Lung (tissue), 12 donors: Measurements from ENCODE around the gene MLLT3. TPM values are rescaled to one million over a fixed set of nuclear protein-coding genes. Genes with fewer than 3 reads are reported as not detected.

Source experiments
- ATAC-seq: fragments of 200-7000 bp; cut with Tn5 transposase; one replicate; pipeline ENCODE4 v1.9.1; 2020; ENCODE audit warnings: moderate number of reproducible peaks; ENCODE audit not compliant: insufficient read depth, low FRiP score
- DNase-seq, 3 donors: peaks; one replicate each; pipeline ENCODE4 v3.0.0-alpha.2; 2013 to 2017
- H3K27ac ChIP-seq, 2 donors: one replicate each; pipeline ENCODE4 v1.5.1; 2013; ENCODE audit warnings: mild to moderate bottlenecking in 2 of 2, moderate library complexity in 2 of 2, control low read depth in 1 of 2, inconsistent platforms in 1 of 2, low read depth in 1 of 2, low read length in 1 of 2
- H3K27me3 ChIP-seq, 3 donors: one replicate each; pipeline ENCODE4 v1.5.1; 2013; ENCODE audit warnings: low read length in 2 of 3; ENCODE audit not compliant: control insufficient read depth in 3 of 3, insufficient read depth in 3 of 3
- H3K36me3 ChIP-seq, 4 donors: one replicate each; pipeline ENCODE4 v1.5.1; 2013; ENCODE audit warnings: low read length in 4 of 4, mild to moderate bottlenecking in 1 of 4, moderate library complexity in 1 of 4; ENCODE audit not compliant: control insufficient read depth in 4 of 4, insufficient read depth in 4 of 4
- H3K4me1 ChIP-seq, 5 donors: one replicate each; pipeline ENCODE4 v1.5.1; 2013; ENCODE audit warnings: low read length in 5 of 5, mild to moderate bottlenecking in 2 of 5, moderate library complexity in 1 of 5; ENCODE audit not compliant: control insufficient read depth in 5 of 5, insufficient read depth in 5 of 5
- H3K4me3 ChIP-seq: one replicate; pipeline ENCODE4 v1.5.1; 2013; ENCODE audit warnings: mild to moderate bottlenecking, control low read depth, moderate library complexity
- H3K9ac ChIP-seq, 2 donors: one replicate each; pipeline ENCODE4 v1.5.1; 2013; ENCODE audit warnings: low read length in 2 of 2, control low read depth in 1 of 2; ENCODE audit not compliant: insufficient read depth in 1 of 2
- H3K9me3 ChIP-seq, 4 donors: one replicate each; pipeline ENCODE4 v1.5.1; 2013; ENCODE audit warnings: low read length in 3 of 4, mild to moderate bottlenecking in 1 of 4, moderate library complexity in 1 of 4; ENCODE audit not compliant: control insufficient read depth in 4 of 4, insufficient read depth in 3 of 4
- CTCF ChIP-seq: IDR thresholded peaks from 2 replicates; pipeline ENCODE4 v1.5.1; 2012; ENCODE audit warnings: mild to moderate bottlenecking; ENCODE audit errors: control extremely low read depth, extremely low read depth
- WGBS, 2 donors: extraction: QIAGEN DNeasy Blood & Tissue Kit; methylation state at CpG; one replicate each; pipeline ENCODE4 v1.1.7; 2013; 5-methylcytosine and 5-hydroxymethylcytosine counted together
- polyA plus RNA-seq, 2 donors: library from polyadenylated mRNA; stranded (reverse); fragments of 200-250 nt; gene quantifications; one replicate each; pipeline ENCODE4 v1.2.1, GENCODE V29; 2013
- total RNA-seq, 2 donors: library from RNA; depleted of rRNA in 1 of 2; stranded (reverse); fragments of >200 nt in 1 of 2; gene quantifications; one replicate each; pipeline ENCODE4 v1.2.1, GENCODE V29; 2014 to 2021
- donor health status: control.
- donor health status: control.
- donor health status: Bipolar disorder and iron deficiency.
- donor health status: healthy.
- donor health status: DM: yes; HTN: yes; CAD: no.

MLLT3 gene
- total and polyA plus RNA-seq, 4 donors = 7.1 to 43.1 (median 13.7) TPM

- 88 to 89% methylated on average over 4 of the region's 4 CpGs for WGBS, 2 donors
- peaks cover 0 to 4% (median 0%) of the 10 kb centered on the region in 5 donors for H3K4me1 ChIP-seq
- no peaks in the 10 kb centered on the region for H3K9me3 ChIP-seq
- H3K27me3 ChIP-seq = no peaks in the 10 kb centered on the region
- no peak overlapping the region for H3K4me3 ChIP-seq
- DNase-seq (no peak), ATAC-seq (no peak)
- peaks cover 0 to 3% (median 0%) of the 10 kb centered on the region in 4 donors for H3K36me3 ChIP-seq
- no peak overlapping the region for H3K9ac ChIP-seq
- TF ChIP-seq CTCF = no peak
- no peak overlapping the region for H3K27ac ChIP-seq
Observed at GRCh38 chr9:20397348-20397747, 225.0 kb downstream of the MLLT3 start.

GRCh38 chr9:20396509-20396908, 225.8 kb downstream of the MLLT3 start:
- Histone ChIP-seq H3K27ac (no peak overlapping the region), H3K27me3 (no peaks in the 10 kb centered on the region), H3K9ac (no peak overlapping the region), H3K36me3 (peaks cover 0 to 3% (median 0%) of the 10 kb centered on the region in 4 donors), H3K4me3 (no peak overlapping the region), H3K9me3 (no peaks in the 10 kb centered on the region), H3K4me1 (peaks cover 0 to 4% (median 0%) of the 10 kb centered on the region in 5 donors)
- WGBS, 2 donors = 87 to 90% methylated on average over 2 of the region's 2 CpGs
- ATAC-seq = no peak
- DNase-seq = no peak
- no peak for TF ChIP-seq CTCF

DNA sequence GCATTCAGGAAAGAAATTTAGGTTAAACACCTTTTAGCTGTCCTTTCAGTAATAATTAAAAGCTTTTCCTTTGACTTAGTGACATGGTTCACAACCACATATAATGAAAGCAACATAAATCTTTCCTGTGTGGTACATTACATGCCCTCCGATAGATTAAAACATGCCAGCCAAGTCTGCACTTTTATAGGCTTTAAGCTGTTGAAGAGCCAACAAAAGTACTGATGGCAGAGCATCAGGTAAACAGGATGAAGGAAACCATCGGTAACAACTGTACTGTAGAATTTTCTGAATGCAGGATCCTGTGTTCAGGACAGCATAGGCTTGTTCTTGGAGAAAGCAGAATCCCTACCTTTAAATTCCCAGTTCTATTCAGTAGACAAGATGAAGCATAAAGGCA, 226.6 kb downstream of the MLLT3 start:
- no peaks in the 10 kb centered on the region for H3K36me3 ChIP-seq
- DNase-seq = no peak
- H3K27me3 ChIP-seq = no peaks in the 10 kb centered on the region
- no peaks in the 10 kb centered on the region for H3K9me3 ChIP-seq
- 50 to 58% methylated on average over 2 of the region's 2 CpGs for WGBS, 2 donors
- TF ChIP-seq CTCF = no peak
- ATAC-seq = no peak
- H3K27ac ChIP-seq = no peak overlapping the region
- H3K4me1 ChIP-seq = peaks cover 0 to 4% (median 0%) of the 10 kb centered on the region in 5 donors
- no peak overlapping the region for H3K9ac ChIP-seq
- H3K4me3 ChIP-seq = no peak overlapping the region

GRCh38 chr9:20394969-20395368, 227.3 kb downstream of the MLLT3 start:
- H3K9me3 ChIP-seq = no peaks in the 10 kb centered on the region
- H3K4me1 ChIP-seq = peaks cover 0 to 4% (median 0%) of the 10 kb centered on the region in 5 donors
- no peaks in the 10 kb centered on the region for H3K36me3 ChIP-seq
- TF ChIP-seq CTCF = no peak
- no peaks in the 10 kb centered on the region for H3K27me3 ChIP-seq
- no peak overlapping the region for H3K4me3 ChIP-seq
- 82% methylated on average over 5 of the region's 5 CpGs for WGBS, 2 donors
- DNase-seq (no peak), ATAC-seq (no peak)
- H3K27ac ChIP-seq = no peak overlapping the region
- no peak overlapping the region for H3K9ac ChIP-seq
